Stimulated activated CD8-positive, alpha-beta memory T cell treated with anti-CD3 and anti-CD28 coated beads, Interleukin-15, amount 100 ng/mL, for 48 hours (primary cell): ENCODE results near the gene PODNL1.

Experiments
- DNase-seq, 2 donors: peaks; one replicate each; pipeline ENCODE4 v3.0.0-alpha.2; 2020; ENCODE audit warnings: low read depth in 2 of 2

Gene PODNL1

GRCh38 chr19:13892870-13893269 is 45.3 kb downstream of the PODNL1 start:
- DNase-seq, result no peak

- no peak for DNase-seq
These were observed 48.1 kb downstream of the PODNL1 start for GRCh38 chr19:13890136-13890535.

GRCh38 chr19:13888281-13888680 is 49.9 kb downstream of the PODNL1 start:
- no peak for DNase-seq

- no peak for DNase-seq
These were observed 50.7 kb downstream of the PODNL1 start for GRCh38 chr19:13887517-13887916.

- peak in 1 of 2 donors; percentile 45 for DNase-seq
These were observed 51.2 kb downstream of the PODNL1 start for GRCh38 chr19:13887018-13887436.

GRCh38 chr19:13885826-13886365 is 52.3 kb downstream of the PODNL1 start:
- DNase-seq, result no peak

- no peak for DNase-seq
These were observed 53.3 kb downstream of the PODNL1 start for GRCh38 chr19:13884726-13885591.

- DNase-seq, result no peak
These were observed 54.6 kb downstream of the PODNL1 start for GRCh38 chr19:13883516-13884064.

- DNase-seq, result no peak
These were observed 55.4 kb downstream of the PODNL1 start for GRCh38 chr19:13882836-13883235.

- no peak for DNase-seq
These were observed 55.8 kb downstream of the PODNL1 start for GRCh38 chr19:13882419-13882795.

- no peak for DNase-seq
These were observed 56.4 kb downstream of the PODNL1 start for GRCh38 chr19:13881692-13882418.

- no peak for DNase-seq
These were observed 56.9 kb downstream of the PODNL1 start for GRCh38 chr19:13881251-13881691.
